Posterior cingulate gyrus (tissue), 11 donors: ENCODE measurements around the gene SNUPN.
A peak's percentile ranks its signal among the peaks of the same experiment; 100 is the strongest.

Experiments
- DNase-seq, 10 donors: peaks; one replicate each; pipeline versions ENCODE4 v3.0.0 to v3.0.0-alpha.2; 2020 to 2021; ENCODE audit warnings: mixed read lengths in 3 of 10
- intact Hi-C: fragments of 100-400 bp; cut with DNase I; formaldehyde crosslinking; loops from one replicate; pipeline ENCODE4 v1.15.1; 2023

Gene SNUPN

GRCh38 chr15:75654201-75654907 lies 28.8 kb upstream of the SNUPN start:
- DNase-seq, result no peak
- intact Hi-C loops, result no loop called here

- DNase-seq, result no peak
- intact Hi-C loops, result no loop called here
Observed at GRCh38 chr15:75653347-75653913, 27.9 kb upstream of the SNUPN start.

GRCh38 chr15:75651810-75652543 lies 26.5 kb upstream of the SNUPN start:
- intact Hi-C loops, result no loop called here

GRCh38 chr15:75650908-75651809 lies 25.6 kb upstream of the SNUPN start:
- intact Hi-C loops, result no loop called here
- no peak for DNase-seq

More at GRCh38 chr15:75651810-75652543, 26.5 kb upstream of the SNUPN start:
- no peak for DNase-seq

GRCh38 chr15:75649848-75650247 lies 24.3 kb upstream of the SNUPN start:
- no peak for DNase-seq
- intact Hi-C loops, result no loop called here

GRCh38 chr15:75649045-75649761 lies 23.7 kb upstream of the SNUPN start:
- intact Hi-C loops, result no loop called here
- DNase-seq, result peak in 2 of 10 donors; percentile 74 to 75

- peak in 5 of 10 donors; percentile 9 to 77 (median 33) for DNase-seq
- intact Hi-C loops, result loop anchor here (1.0 kb wide), 1 partner anchor 8 kb away; the partner anchor contains the start of gene IMP3
Observed at GRCh38 chr15:75648156-75649000, 22.9 kb upstream of the SNUPN start.

- intact Hi-C loops, result loop anchor here (1.0 kb wide), 1 partner anchor 7 kb away; the partner anchor contains the start of gene IMP3
Observed at GRCh38 chr15:75647370-75648155, 22.0 kb upstream of the SNUPN start, which contains the start of gene SNX33. Gene SNX33 (plus strand): TSS chr15:75647912. CDS start chr15:75649103, 1,191 bp downstream.

GRCh38 chr15:75646944-75647364 lies 21.4 kb upstream of the SNUPN start:
- intact Hi-C loops, result no loop called here
- DNase-seq, result peak in 3 of 10 donors; percentile 12 to 82 (median 29)

More at GRCh38 chr15:75647370-75648155, 22.0 kb upstream of the SNUPN start, which contains the start of gene SNX33:
- peak in 9 of 10 donors; percentile 32 to 92 (median 56) for DNase-seq

GRCh38 chr15:75646112-75646943 lies 20.8 kb upstream of the SNUPN start:
- DNase-seq, result peak in 1 of 10 donors; percentile 25
- intact Hi-C loops, result no loop called here

- intact Hi-C loops, result no loop called here
- peak in 1 of 10 donors; percentile 11 for DNase-seq
Observed at GRCh38 chr15:75644376-75644775, 18.9 kb upstream of the SNUPN start.

- DNase-seq, result no peak
- intact Hi-C loops, result loop anchor here (2.0 kb wide), 1 partner anchor 63 kb away; the partner anchor contains the start of gene PTPN9
Observed at GRCh38 chr15:75641603-75642002, 16.1 kb upstream of the SNUPN start.

- intact Hi-C loops, result loop anchor here (2.0 kb wide), 1 partner anchor 62 kb away; the partner anchor contains the start of gene PTPN9
Observed at GRCh38 chr15:75641179-75641503, 15.6 kb upstream of the SNUPN start.

GRCh38 chr15:75640483-75641178 lies 15.1 kb upstream of the SNUPN start:
- intact Hi-C loops, result loop anchor here (1.0 to 2.0 kb wide), 3 partner anchors 8 to 62 kb away; partner anchors contain the start of gene PTPN9
- peak in 5 of 10 donors; percentile 35 to 91 (median 58) for DNase-seq

More at GRCh38 chr15:75641179-75641503, 15.6 kb upstream of the SNUPN start:
- DNase-seq, result peak in 1 of 10 donors; percentile 64

- intact Hi-C loops, result loop anchor here (1.0 to 5.0 kb wide), 4 partner anchors 8 to 61 kb away; partner anchors contain the start of gene PTPN9
- DNase-seq, result peak; percentile 94 to 99 (median 96)
Observed at GRCh38 chr15:75639709-75640482, 14.4 kb upstream of the SNUPN start, which contains the start of gene IMP3. Gene IMP3 (minus strand): TSS chr15:75640224. CDS start chr15:75640168, 56 bp downstream.
